Iris pigment epithelial cell (primary cell): Measurements from ENCODE around the gene RSPH1.

Experiments used
- DNase-seq: peaks from one replicate; pipeline ENCODE4 v3.0.0-alpha.2; 2011; ENCODE audit warnings: low read depth

Gene RSPH1

DNA sequence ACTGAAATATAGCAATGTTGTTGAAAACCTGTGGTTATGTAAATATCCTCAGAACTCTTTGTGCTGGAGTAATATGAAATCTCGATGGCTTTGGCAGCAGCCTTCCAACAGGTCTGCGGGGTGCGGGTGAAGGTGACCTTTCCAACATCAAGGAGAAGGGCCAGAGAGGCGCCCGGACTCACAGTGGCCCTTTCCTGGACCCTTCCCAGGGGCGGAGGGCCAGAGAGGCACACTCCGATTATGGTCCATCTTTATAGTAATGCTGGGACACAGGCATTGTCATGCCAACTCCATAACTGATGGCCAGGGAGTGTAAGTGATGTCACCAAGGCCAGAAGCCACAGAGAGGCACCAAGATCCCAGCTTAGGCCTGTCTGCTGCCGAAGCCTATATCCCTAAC, 35.7 kb upstream of the RSPH1 start:
- DNase-seq: no peak

DNA sequence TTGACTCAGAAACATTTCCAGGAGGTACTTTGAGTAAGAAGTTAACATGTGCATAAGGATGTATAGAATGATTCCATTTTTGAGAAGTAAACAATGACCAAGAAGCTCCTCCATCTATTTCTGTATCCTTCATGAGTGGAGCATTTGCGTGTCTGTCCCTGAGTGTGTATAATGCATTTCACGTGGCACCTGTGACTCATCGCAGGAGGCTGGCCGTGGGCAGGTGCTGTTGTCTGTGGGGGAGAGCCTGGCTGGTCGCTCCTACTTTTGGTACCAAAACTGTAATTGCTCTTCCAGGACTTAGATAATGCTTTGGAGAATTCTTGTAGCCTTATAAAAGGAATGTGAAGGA, 34.1 kb upstream of the RSPH1 start:
- DNase-seq: no peak

GRCh38 chr21:42527489-42528158, 31.6 kb upstream of the RSPH1 start:
- no peak for DNase-seq

DNA sequence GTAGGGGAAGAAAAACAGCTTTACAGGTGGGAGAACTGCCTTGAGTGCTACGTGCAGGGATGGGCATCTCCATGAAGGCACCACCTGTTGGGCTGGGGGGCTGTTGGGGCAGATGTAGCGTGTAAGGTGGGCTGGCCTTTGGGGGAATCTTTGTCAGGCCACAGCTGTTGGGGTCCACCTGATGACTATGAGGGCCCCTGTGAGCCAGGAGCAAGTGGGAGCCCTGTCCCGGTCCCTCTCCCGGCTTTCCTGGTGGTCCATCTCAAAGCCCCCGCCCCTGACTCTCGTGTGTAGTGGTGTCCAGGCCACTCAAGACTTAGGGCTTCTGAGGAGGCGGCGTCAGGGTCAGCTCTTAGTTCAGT, 31.1 kb upstream of the RSPH1 start:
- no peak for DNase-seq

GRCh38 chr21:42526379-42526727, 30.3 kb upstream of the RSPH1 start:
- no peak for DNase-seq

DNA sequence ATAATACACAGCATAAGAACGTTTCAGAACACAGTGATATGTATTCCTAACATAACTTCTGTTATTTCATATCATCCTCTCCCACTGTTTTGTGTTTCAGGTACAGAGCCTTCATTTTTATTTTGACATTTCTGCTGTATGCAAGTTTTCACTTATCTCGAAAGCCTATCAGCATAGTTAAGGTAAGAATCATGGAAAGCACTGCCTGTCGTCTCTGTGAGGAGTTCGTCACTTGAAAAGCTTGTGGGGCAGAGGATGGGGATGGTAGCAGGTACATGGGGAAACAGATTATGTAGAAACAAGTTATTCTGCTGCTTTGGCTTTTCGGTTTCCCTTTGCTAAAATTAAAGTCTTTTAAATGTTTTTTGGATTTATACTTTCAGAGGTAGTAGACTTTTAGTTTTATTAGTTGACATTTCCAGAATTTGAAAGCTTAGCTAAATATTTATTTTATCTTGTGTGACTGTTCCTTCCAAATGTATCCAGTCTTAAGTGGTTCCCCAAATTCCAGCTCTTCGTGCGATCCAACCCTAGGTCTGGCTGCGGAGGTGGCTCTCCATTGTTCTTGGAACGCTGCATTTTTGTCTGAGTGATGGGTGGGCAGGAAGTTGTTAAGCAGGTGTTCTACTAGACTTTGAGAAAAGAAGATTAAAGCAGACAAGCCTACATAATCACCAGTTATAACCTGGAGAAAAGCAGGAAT, 29.8 kb upstream of the RSPH1 start:
- no peak for DNase-seq

DNA sequence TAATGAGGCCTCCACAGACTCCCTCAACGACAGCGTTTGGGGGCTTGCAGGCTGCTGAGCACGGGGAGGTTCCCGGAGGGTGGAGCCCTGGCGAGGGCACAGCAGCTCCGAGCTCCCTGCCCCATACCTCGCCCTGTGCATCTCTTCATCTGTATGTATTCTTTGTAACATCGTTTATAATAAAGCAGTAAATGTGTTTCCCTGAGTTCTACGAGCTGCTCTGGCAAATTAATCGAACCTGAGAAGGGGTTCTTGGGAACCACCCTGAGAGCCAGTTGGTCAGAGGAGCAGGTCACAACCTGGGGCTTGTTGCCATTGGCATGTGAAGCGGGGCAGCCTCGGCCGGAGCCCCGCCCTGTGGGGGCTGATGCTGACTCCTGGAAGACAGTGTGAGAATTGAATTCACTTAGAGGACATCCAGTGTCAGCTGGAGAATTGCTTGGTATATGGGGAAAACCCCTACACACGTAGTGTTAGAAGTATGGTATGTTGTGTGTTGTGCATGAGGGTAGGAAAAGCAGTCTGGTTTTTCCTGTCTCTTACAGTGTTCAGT, 29.1 kb upstream of the RSPH1 start:
- peak; percentile 28 for DNase-seq

- peak; percentile 28 for DNase-seq
Observed at GRCh38 chr21:42524341-42525028, 28.5 kb upstream of the RSPH1 start.

DNA sequence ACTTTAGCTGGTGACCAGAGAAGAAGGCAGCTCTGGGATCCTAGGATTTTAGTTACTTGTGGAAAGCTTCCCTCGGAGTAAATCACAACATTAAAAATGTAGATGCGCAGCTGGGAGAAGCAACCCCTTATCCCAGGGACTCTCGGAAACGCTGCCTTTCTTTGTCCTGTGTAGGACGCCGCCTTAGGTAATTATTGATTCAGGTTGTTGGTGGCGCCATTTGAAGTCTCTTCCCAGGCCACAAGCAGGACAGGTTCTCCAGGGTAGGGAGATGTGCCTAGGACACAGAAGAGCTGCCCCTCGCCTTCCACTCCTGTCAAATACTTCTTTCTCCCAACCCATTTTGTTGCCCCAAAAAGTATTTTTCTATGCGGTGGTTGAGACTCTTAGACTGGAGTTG, 27.9 kb upstream of the RSPH1 start:
- DNase-seq: no peak

DNA sequence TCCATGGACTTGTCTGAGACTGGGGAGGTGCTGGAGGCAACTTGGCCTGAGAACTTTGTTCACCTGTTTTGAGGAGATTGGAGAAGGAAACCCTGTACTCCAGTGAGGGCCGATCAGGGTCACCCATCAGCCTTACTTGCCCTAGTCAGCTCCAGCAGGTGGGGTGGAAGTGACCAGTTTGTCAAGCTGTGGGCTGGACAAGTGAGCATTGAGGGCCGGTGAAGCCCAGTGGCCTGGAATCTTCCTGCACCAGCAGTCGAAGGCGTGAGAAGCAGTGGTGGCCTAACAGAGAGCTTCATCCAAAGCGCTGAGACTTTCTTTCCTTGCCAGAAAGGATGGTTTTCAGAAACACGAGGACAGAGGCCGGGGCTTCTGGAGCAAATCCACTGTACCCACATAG, 27.2 kb upstream of the RSPH1 start:
- no peak for DNase-seq

GRCh38 chr21:42522771-42523170, 26.7 kb upstream of the RSPH1 start:
- no peak for DNase-seq

DNA sequence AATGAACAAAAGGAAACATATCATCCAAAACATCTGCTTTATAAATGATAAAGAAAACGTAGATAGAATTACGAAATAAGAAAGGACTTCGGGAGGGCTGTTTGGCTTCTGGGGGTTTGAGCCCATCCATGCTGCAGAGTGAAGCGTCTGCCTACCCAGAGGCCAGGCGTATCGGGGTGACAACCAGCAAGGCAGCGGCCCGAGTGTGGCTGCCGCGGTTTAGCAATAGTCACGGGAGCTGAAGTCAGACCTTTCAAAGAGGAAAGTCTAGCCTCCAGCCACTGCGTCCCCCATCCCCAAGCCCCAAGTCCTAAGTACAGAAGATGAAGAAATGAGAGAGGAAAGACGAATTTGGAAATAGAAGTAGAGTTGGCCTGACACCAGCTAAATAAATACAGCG, 26.2 kb upstream of the RSPH1 start:
- DNase-seq: no peak

- no peak for DNase-seq
Observed at GRCh38 chr21:42521805-42522204, 25.8 kb upstream of the RSPH1 start.

GRCh38 chr21:42521384-42521783, 25.4 kb upstream of the RSPH1 start:
- no peak for DNase-seq

GRCh38 chr21:42520628-42521253, 24.7 kb upstream of the RSPH1 start:
- DNase-seq: no peak

DNA sequence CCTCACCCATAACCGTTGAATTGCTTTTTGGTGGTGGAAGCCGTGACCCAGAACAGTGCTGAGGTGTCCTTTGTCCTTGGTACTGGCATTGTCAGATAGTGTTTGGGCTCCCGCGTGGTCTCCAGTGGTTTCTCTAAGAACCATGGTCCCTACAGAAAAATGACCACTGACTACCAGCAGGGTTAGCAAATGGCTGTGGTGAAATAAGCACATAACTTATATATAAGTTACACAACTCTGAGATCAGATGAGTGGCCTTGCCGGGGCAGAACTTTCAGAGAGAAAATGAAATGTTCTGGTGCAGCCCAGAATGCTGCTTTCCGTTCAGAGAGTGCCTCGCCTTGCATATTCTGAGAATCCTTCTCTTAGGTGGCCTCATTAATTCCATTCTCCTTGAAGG, 22.6 kb upstream of the RSPH1 start:
- no peak for DNase-seq

- DNase-seq: peak; percentile 62
Observed at GRCh38 chr21:42518215-42518614, 22.2 kb upstream of the RSPH1 start.

DNA sequence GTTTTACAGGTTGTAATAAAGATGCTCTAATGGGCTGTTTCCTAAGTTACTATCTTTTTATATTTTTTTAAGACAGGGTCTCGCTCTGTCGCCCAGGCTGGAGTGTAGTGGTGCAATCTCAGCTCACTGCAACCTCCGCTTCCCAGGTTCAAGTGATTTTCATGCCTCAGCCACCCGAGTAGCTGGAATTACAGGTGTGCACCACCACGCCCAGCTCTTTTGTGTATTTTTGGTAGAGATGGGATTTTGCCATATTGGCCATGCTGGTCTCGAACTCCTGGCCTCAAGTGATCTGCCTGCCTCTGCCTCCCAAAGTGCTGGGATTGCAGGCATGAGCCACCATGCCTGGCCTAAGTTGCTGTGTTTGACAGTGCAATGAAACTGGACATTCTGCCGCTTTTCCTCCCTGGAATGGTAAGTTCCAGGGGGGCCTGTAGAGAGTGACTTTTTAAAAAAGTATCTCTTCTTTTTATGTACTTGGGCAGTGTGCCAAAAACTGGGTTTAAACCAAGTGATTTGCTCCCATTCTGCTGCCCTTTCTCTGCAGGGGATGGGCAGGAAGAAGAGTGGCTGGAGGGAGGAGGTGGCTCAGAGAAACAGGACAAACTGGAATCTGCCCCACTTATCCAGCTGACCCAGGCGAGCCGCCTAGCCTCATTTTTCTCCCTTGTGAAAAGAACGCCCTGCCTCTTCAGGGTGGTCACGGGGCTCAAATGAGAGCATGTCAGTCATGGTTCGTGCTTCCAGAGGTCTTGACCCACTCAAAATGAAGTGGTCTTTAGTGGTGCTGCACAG, 19.9 kb upstream of the RSPH1 start:
- DNase-seq: no peak

GRCh38 chr21:42514883-42515228, 18.8 kb upstream of the RSPH1 start:
- no peak for DNase-seq

GRCh38 chr21:42513985-42514882, 18.2 kb upstream of the RSPH1 start:
- peak; percentile 10 for DNase-seq
